NCI-H345 (cell line): ENCODE data around the gene BRPF3.

ENCODE experiments used
- DNase-seq: peaks from one replicate; lab custom pipeline; 2025; lab: John Stamatoyannopoulos, UW

Gene BRPF3

GRCh38 chr6:36196113-36196879 is at the start of gene BRPF3:
Gene BRPF3 (plus strand): TSS chr6:36196744. CDS start chr6:36200323, 3,579 bp downstream.
- DNase-seq, result peak; percentile 78

- DNase-seq, result no peak
These were observed 49.2 kb upstream of the BRPF3 start for GRCh38 chr6:36147294-36147693.

- no peak for DNase-seq
These were observed 47.1 kb upstream of the BRPF3 start for GRCh38 chr6:36149476-36149875.

- no peak for DNase-seq
These were observed 46.3 kb upstream of the BRPF3 start for GRCh38 chr6:36150283-36150682.

DNA sequence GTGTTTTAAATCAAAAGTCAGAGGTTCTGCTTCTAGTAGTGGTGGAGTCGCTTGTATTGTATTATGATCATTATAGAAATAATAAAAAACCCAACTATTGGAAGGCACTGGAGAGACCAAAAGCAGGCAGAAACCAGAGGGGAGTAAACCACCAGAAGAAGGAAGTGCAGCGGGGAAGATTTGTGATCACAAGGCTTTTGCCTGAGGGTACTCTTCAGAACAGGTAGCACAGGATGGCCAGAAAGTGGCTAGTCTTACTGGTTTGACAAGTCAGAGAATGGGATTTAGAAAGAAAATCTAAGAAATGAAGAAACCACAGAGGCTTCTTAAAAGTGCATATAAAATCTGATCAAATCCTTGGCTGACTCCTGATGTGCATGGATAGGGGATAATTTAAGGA is 42.3 kb upstream of the BRPF3 start:
- DNase-seq, result no peak

DNA sequence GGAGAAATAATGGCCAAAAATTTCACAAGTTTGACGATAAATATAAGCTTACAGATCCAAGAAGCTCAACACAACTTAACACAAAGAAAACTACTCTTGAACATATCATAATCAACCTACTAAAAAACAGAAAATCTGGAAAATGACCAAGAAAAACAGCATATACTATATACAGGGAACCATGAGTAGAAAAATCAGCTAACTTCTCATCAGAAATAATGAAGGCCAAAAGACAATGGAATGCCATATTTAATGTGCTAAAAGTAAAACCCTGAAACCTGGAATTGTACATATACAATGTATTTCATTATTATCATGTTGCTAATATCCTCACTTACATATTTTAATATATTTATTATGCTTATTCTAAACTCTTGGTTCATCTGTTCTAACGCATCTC is 40.9 kb upstream of the BRPF3 start:
- no peak for DNase-seq

DNA sequence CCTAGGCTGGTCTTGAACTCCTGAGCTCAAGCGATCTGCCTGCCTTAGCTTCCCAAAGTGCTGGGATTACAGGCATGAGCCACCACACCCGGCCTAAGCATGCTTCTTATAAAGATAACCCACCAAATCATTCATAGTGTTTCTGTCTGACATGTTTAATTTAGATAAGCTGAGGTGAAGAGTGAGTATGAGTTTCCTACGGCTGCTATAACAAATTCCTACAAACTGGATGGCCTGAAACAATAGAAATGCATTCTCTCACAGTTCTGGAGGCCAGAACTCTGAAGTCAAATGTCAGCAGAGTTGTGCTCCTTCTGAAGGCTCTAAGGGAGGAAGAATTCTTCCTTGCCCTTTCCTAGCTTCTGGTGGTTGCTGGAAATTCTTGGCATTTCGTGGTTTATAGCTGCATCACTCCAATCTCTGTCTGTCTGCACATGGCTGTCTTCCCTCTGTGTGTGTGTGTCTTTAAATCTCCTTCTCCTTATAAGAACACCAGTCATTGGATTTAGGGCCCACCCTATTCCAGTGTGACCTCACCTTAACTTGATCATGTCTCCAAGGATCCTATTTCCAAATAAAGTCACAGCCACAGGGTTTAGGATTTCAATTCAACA is 36.3 kb upstream of the BRPF3 start:
- no peak for DNase-seq

DNA sequence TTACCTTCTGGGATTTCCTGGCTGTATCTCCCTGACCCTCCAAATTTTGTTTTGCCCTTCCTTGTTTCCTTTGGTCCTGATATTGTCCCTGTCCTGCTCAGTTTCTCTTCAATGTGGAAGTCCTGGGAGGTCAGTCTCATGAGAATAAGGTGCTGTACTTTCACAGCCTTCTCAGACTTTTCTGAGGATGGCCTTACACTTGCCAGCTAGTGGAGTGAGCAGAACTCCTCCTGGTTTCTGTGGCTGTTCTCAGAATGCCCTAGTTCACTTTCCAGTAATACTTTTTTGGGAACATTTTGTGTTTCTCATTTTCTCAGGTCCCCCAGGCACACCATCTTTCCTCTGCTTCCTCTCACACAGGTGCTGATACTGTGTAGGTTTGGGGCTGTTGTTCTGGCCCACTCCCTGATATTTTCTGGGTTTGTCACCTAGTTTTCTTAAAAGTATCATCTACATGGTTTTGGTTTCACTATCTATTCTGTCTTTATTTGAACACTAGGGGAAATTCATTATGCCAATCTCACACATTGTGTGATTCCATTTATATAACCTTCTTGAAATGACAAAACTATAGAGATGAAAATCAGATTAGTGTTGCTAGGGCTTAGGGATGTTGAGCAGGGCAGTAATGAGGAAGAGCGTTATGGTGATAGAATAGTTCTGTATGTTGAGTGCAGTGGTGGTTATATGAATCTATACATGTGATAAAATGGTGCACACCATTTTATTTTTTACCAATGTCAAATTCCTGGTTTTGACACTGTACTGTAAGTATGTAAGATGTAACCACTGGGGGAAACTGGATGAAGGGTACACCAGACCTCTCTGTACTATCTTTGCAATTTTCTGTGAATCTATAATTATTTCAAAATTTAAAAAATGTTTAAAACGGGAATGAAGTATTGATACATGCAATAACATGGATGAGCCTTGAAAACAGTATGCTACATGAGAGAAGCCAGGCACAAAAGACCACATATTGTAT is 27.2 kb upstream of the BRPF3 start:
- DNase-seq, result no peak

- no peak for DNase-seq
These were observed 25.8 kb upstream of the BRPF3 start for GRCh38 chr6:36170704-36171103.

- no peak for DNase-seq
These were observed 25.0 kb upstream of the BRPF3 start for GRCh38 chr6:36171573-36171972.

- no peak for DNase-seq
These were observed 19.4 kb upstream of the BRPF3 start for GRCh38 chr6:36177166-36177565.

- DNase-seq, result no peak
These were observed 18.0 kb upstream of the BRPF3 start for GRCh38 chr6:36178544-36178943.

DNA sequence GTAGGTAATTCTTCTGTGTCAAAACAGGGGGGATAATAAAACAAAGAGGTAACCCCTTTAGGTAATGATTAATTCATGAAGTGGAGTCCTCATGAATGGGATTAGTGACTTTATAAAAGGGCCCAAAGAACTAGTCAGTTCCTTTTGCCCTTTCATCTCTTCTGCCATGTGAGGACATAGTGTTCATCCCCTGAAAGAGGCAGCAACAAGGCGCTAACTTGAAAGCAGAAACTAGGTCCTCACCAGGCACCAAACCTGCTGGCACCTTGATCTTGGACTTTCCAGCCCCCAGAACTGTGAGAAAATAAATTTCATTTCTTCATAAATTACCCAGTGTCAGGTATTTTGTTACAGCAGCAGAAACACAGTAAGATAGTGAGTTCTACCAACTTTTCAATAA is 16.4 kb upstream of the BRPF3 start:
- DNase-seq, result no peak

- no peak for DNase-seq
These were observed 12.2 kb upstream of the BRPF3 start for GRCh38 chr6:36184311-36184710.

DNA sequence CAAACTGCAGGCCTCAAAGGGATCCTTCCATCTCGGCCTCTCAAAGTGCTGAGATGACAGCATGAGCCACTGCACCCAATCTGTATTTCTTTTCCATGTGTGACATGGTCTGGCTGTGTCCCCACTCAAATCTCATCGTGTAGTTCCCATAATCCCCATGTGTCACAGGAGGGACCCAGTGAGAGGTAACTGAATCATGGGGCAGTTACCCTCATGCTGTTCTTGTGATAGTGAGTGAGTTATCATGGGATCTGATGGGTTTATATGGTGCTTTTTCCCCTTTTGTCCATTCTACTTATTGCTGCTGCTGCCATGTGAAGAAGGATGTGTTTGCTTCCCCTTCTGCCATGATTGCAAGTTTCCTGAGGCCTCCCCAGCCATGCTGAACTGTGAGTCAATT is 10.3 kb upstream of the BRPF3 start:
- DNase-seq, result no peak

- DNase-seq, result no peak
These were observed 9.1 kb upstream of the BRPF3 start for GRCh38 chr6:36187446-36187845.

DNA sequence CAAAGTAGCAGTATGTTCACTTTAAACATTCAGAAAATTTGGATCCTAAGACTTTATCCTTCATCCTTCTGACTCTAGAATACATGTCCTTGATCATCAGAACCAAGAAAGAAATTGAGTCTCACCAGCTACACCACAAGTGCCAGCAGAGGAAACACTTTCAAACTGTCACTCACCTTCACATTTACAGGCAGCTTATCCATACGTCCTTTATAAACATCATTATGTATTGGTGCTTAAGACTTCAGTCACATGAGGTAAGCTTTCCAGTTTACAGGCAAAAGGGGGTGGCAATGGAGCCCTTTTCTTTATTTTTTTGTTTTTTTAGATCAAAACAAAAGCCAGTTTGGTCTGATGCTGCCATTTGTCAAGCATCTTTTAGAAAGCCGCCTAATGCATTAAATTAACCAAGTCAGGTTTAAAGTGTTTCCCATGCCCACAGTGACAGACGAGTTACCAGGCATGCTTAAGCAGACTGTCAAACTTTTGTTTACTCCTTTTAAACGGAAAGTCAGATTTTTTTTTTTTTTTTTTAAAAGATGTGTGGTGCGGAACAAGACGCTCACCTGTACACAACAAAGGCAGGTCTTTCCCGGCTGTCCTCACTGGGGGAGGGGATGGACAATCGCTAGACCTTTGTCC is 952 bp upstream of the BRPF3 start:
- peak; percentile 2 for DNase-seq

GRCh38 chr6:36196880-36197548 is 470 bp downstream of the BRPF3 start:
- peak; percentile 98 for DNase-seq

DNA sequence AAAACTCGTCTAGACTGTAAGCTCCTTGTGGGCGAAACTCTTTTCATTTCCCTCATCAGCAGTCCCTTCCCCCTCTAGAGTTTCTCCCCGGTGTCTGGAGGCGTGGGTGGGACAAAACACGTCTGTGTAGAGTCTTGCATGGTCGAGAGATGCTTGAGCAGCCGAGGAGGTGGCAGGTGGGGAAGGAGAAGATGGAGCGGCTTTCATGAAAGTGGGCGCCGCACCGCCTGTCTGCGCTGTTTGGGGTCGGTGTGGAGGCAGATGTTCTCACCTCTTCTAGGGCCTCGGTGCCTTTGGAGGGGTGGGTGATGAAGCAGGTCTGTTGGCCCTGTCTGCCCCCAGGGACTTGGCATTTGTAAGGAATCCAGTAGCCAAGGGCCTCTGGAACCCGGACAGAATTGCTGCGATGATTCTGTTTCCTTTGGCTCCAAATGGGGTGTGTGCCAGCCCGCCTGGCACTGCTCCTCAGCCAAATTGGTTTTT is 1.2 kb downstream of the BRPF3 start:
- DNase-seq, result no peak

DNA sequence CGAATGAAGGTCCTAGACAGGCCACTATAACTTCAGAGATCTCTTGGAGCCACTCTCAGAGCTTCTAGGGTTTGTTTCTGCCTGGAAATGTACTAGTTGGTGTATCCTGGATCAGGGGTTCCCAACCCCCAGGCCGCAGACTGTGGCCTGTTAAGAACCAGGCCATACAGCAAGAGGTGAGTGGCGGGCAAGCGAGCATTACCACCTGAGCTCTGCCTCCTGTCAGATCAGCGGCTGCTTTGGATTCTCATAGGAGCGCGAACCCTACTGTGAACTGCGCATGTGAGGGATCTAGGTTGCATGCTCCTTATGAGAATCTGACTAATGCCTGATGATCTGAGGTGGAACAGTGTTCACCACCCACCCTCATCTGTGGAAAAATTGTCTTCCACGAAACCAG is 2.4 kb downstream of the BRPF3 start:
- no peak for DNase-seq

DNA sequence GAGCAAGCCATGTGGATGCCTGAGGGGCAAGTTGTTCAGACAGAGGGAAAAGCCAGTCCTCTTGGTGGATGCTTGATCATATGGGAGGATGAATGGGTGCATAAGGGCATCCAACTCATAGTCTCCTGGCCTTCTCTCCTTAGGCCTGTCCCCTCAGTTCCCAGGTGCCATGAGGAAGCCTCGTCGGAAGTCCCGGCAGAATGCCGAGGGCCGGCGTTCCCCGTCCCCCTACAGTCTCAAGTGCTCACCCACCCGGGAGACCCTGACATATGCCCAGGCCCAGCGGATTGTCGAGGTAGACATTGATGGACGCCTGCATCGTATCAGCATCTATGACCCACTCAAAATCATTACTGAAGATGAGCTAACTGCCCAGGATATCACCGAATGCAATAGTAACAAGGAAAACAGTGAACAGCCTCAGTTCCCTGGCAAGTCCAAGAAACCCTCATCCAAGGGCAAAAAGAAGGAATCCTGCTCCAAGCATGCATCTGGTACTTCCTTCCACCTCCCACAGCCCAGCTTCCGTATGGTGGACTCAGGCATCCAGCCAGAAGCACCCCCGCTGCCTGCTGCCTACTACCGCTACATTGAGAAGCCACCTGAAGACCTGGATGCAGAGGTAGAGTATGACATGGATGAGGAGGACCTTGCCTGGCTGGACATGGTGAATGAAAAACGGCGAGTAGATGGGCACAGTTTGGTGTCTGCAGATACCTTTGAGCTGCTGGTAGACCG is 3.8 kb downstream of the BRPF3 start:
- DNase-seq, result no peak
